ENCODE data around the gene GPR17.

GPR17 gene

DNA sequence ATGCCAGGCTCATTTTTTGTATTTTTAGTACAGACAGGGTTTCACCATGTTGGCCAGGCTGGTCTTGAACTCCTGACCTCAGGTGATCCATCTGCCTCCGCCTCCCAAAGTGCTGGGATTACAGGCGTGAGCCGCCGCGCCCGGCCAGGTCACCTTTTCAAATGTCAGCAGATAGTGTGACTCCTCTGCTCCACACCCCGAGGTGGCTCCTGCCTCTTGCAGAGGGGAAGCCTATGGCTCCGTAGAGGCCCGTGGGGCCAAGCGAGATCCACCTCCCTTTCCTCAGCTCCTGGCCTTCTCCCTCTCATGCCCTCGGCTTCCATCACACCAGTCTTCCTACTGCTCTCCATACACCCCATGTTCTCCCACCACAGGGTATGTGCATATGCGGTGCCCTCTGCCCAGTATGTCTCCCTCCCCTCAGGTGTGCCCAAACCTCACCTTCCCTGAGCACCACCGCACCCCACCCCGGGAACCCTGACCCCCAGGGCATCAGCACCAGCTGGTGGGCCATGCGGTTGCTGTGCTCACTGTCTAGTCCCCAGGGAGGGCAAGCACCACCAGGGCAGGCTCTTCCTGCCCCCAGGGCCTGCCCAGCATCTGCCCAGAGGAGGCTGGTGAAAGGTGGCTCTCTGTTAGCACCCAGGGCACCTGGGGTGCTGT is 10.7 kb downstream of the GPR17 start:
- no peak for ATAC-seq
- no peak for TF ChIP-seq PPARA (CRISPR knock-in tag; IDR thresholded peaks at IDR 0.05; ENCODE audit: borderline replicate concordance)
- no peak for TF ChIP-seq ZC3H10 (CRISPR knock-in tag; IDR thresholded peaks at IDR 0.05)
- no peak for TF ChIP-seq OSR1 (CRISPR knock-in tag; IDR thresholded peaks at IDR 0.05)
- no peak for TF ChIP-seq GLIS3 (CRISPR knock-in tag; IDR thresholded peaks at IDR 0.05)
- no peak for TF ChIP-seq RARB (CRISPR knock-in tag; IDR thresholded peaks at IDR 0.05)
- no peak for TF ChIP-seq ZFP3 (CRISPR knock-in tag; IDR thresholded peaks at IDR 0.05)
- TF ChIP-seq, protein P1, sequence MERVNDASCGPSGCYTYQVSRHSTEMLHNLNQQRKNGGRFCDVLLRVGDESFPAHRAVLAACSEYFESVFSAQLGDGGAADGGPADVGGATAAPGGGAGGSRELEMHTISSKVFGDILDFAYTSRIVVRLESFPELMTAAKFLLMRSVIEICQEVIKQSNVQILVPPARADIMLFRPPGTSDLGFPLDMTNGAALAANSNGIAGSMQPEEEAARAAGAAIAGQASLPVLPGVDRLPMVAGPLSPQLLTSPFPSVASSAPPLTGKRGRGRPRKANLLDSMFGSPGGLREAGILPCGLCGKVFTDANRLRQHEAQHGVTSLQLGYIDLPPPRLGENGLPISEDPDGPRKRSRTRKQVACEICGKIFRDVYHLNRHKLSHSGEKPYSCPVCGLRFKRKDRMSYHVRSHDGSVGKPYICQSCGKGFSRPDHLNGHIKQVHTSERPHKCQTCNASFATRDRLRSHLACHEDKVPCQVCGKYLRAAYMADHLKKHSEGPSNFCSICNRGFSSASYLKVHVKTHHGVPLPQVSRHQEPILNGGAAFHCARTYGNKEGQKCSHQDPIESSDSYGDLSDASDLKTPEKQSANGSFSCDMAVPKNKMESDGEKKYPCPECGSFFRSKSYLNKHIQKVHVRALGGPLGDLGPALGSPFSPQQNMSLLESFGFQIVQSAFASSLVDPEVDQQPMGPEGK (CRISPR knock-in tag; IDR thresholded peaks at IDR 0.05; ENCODE audit: borderline replicate concordance): no peak
- TF ChIP-seq ISL1 (CRISPR knock-in tag; IDR thresholded peaks at IDR 0.05): no peak
- no peak for TF ChIP-seq ZNF70 (CRISPR knock-in tag; IDR thresholded peaks at IDR 0.05)
- TF ChIP-seq BACH2 (CRISPR knock-in tag; IDR thresholded peaks at IDR 0.05; ENCODE audit: borderline replicate concordance): no peak
- no peak for TF ChIP-seq ESRRG (CRISPR knock-in tag; IDR thresholded peaks at IDR 0.05)
- no peak for TF ChIP-seq ZFP30 (CRISPR knock-in tag; IDR thresholded peaks at IDR 0.05)
- TF ChIP-seq, protein P2, sequence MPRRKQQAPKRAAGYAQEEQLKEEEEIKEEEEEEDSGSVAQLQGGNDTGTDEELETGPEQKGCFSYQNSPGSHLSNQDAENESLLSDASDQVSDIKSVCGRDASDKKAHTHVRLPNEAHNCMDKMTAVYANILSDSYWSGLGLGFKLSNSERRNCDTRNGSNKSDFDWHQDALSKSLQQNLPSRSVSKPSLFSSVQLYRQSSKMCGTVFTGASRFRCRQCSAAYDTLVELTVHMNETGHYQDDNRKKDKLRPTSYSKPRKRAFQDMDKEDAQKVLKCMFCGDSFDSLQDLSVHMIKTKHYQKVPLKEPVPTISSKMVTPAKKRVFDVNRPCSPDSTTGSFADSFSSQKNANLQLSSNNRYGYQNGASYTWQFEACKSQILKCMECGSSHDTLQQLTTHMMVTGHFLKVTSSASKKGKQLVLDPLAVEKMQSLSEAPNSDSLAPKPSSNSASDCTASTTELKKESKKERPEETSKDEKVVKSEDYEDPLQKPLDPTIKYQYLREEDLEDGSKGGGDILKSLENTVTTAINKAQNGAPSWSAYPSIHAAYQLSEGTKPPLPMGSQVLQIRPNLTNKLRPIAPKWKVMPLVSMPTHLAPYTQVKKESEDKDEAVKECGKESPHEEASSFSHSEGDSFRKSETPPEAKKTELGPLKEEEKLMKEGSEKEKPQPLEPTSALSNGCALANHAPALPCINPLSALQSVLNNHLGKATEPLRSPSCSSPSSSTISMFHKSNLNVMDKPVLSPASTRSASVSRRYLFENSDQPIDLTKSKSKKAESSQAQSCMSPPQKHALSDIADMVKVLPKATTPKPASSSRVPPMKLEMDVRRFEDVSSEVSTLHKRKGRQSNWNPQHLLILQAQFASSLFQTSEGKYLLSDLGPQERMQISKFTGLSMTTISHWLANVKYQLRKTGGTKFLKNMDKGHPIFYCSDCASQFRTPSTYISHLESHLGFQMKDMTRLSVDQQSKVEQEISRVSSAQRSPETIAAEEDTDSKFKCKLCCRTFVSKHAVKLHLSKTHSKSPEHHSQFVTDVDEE (CRISPR knock-in tag; IDR thresholded peaks at IDR 0.05): no peak
- TF ChIP-seq ARNTL (CRISPR knock-in tag; IDR thresholded peaks at IDR 0.05; ENCODE audit: borderline replicate concordance, low read depth): no peak
- TF ChIP-seq CSDC2 (CRISPR knock-in tag; IDR thresholded peaks at IDR 0.05): no peak
- no peak for TF ChIP-seq ZNF565 (CRISPR knock-in tag; conservative IDR thresholded peaks at IDR 0.05; ENCODE audit: low read depth)
- TF ChIP-seq, protein P3, sequence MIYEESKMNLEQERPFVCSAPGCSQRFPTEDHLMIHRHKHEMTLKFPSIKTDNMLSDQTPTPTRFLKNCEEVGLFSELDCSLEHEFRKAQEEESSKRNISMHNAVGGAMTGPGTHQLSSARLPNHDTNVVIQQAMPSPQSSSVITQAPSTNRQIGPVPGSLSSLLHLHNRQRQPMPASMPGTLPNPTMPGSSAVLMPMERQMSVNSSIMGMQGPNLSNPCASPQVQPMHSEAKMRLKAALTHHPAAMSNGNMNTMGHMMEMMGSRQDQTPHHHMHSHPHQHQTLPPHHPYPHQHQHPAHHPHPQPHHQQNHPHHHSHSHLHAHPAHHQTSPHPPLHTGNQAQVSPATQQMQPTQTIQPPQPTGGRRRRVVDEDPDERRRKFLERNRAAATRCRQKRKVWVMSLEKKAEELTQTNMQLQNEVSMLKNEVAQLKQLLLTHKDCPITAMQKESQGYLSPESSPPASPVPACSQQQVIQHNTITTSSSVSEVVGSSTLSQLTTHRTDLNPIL (CRISPR knock-in tag; IDR thresholded peaks at IDR 0.05; ENCODE audit: low read depth): no peak
- no peak for TF ChIP-seq ZNF8 (CRISPR knock-in tag; IDR thresholded peaks at IDR 0.05)
- no peak for TF ChIP-seq SNAI2 (CRISPR knock-in tag; IDR thresholded peaks at IDR 0.05)

DNA sequence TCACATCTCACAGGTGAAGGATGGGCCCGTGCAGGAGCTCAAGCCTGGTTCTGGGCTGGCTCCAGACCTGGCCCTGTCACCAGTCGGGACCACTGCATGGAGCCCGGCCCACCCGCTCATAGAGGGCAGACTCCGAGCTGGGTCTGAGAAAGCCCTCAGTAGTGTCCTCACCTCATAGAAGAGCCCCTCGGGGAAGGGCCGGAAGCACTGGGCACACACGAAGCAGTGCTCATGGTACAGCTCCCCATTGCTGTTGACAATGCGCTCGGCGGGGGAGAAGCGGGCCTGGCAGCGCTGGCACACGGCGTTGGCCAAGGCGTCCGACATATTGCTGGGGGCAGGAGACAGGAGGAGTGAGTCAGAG is 11.3 kb downstream of the GPR17 start:
- no peak for TF ChIP-seq ZFP3 (CRISPR knock-in tag; IDR thresholded peaks at IDR 0.05)
- TF ChIP-seq, protein P2 (CRISPR knock-in tag; IDR thresholded peaks at IDR 0.05): no peak
- TF ChIP-seq ISL1 (CRISPR knock-in tag; IDR thresholded peaks at IDR 0.05): no peak
- no peak for TF ChIP-seq OSR1 (CRISPR knock-in tag; IDR thresholded peaks at IDR 0.05)
- TF ChIP-seq ZNF70 (CRISPR knock-in tag; IDR thresholded peaks at IDR 0.05): no peak
- TF ChIP-seq, protein P4, sequence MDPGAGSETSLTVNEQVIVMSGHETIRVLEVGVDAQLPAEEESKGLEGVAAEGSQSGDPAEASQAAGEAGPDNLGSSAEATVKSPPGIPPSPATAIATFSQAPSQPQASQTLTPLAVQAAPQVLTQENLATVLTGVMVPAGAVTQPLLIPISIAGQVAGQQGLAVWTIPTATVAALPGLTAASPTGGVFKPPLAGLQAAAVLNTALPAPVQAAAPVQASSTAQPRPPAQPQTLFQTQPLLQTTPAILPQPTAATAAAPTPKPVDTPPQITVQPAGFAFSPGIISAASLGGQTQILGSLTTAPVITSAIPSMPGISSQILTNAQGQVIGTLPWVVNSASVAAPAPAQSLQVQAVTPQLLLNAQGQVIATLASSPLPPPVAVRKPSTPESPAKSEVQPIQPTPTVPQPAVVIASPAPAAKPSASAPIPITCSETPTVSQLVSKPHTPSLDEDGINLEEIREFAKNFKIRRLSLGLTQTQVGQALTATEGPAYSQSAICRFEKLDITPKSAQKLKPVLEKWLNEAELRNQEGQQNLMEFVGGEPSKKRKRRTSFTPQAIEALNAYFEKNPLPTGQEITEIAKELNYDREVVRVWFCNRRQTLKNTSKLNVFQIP (CRISPR knock-in tag; IDR thresholded peaks at IDR 0.05; ENCODE audit: borderline replicate concordance, low read depth): no peak
- TF ChIP-seq, protein P5, sequence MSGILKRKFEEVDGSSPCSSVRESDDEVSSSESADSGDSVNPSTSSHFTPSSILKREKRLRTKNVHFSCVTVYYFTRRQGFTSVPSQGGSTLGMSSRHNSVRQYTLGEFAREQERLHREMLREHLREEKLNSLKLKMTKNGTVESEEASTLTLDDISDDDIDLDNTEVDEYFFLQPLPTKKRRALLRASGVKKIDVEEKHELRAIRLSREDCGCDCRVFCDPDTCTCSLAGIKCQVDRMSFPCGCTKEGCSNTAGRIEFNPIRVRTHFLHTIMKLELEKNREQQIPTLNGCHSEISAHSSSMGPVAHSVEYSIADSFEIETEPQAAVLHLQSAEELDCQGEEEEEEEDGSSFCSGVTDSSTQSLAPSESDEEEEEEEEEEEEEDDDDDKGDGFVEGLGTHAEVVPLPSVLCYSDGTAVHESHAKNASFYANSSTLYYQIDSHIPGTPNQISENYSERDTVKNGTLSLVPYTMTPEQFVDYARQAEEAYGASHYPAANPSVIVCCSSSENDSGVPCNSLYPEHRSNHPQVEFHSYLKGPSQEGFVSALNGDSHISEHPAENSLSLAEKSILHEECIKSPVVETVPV (CRISPR knock-in tag; IDR thresholded peaks at IDR 0.05): no peak
- TF ChIP-seq SNAI2 (CRISPR knock-in tag; IDR thresholded peaks at IDR 0.05): no peak
- no peak for TF ChIP-seq ARNTL (CRISPR knock-in tag; IDR thresholded peaks at IDR 0.05; ENCODE audit: borderline replicate concordance, low read depth)
- TF ChIP-seq BACH2 (CRISPR knock-in tag; IDR thresholded peaks at IDR 0.05; ENCODE audit: borderline replicate concordance): no peak
- no peak for ATAC-seq

All from SK-N-SH treated with all-trans-retinoic acid at 6 μM for 48 hours (cell line).